Smooth muscle cell (in vitro differentiated cells): ENCODE measurements around the gene GMEB1. TPM values are rescaled to one million over a fixed set of nuclear protein-coding genes. Genes with fewer than 3 reads are reported as not detected.
"Not testable (repeated sequence)": the region's sequence is repeated elsewhere in the genome, so short reads cannot be mapped to it uniquely, and the experiment has no call there.

Source experiments
- DNase-seq: peaks from one replicate; lab custom pipeline; 2025; ENCODE audit not compliant: unreplicated experiment; lab: John Stamatoyannopoulos, UW
- H2AFZ ChIP-seq: fragments of 200-600 bp; sonication (generic); 2 replicates; pipeline ENCODE4 v1.6.0; 2016; ENCODE audit warnings: antibody characterized with exemption, low read depth, mild to moderate bottlenecking
- H3F3A ChIP-seq: fragments of 200-600 bp; sonication (generic); 2 replicates; pipeline ENCODE4 v1.6.0; 2017; ENCODE audit warnings: antibody characterized with exemption, low read depth
- H3K27ac ChIP-seq: fragments of 200-600 bp; sonication (generic); 2 replicates; pipeline ENCODE4 v1.5.1; 2016; ENCODE audit warnings: low read depth, mild to moderate bottlenecking
- H3K27me3 ChIP-seq: fragments of 200-600 bp; sonication (generic); 2 replicates; pipeline ENCODE4 v1.6.1; 2016; ENCODE audit warnings: low read depth, mild to moderate bottlenecking
- H3K36me3 ChIP-seq: fragments of 200-600 bp; sonication (generic); 2 replicates; pipeline ENCODE4 v1.5.1; 2016; ENCODE audit warnings: low read depth
- H3K4me1 ChIP-seq: fragments of 200-600 bp; sonication (generic); 2 replicates; pipeline ENCODE4 v1.5.1; 2016; ENCODE audit warnings: low read depth
- H3K4me2 ChIP-seq: fragments of 200-600 bp; sonication (generic); 2 replicates; pipeline ENCODE4 v1.6.0; 2016; ENCODE audit warnings: mild to moderate bottlenecking
- H3K4me3 ChIP-seq: fragments of 200-600 bp; sonication (generic); 2 replicates; pipeline ENCODE4 v1.5.1; 2016; ENCODE audit warnings: mild to moderate bottlenecking
- H3K79me2 ChIP-seq: fragments of 200-600 bp; sonication (generic); 2 replicates; pipeline ENCODE4 v1.6.0; 2016; ENCODE audit warnings: low read depth, mild to moderate bottlenecking
- H3K9ac ChIP-seq: fragments of 200-600 bp; sonication (generic); 2 replicates; pipeline ENCODE4 v1.6.0; 2016; ENCODE audit warnings: low read depth
- H3K9me3 ChIP-seq: fragments of 200-600 bp; sonication (generic); replicated peaks from 2 replicates; pipeline ENCODE4 v1.5.1; 2016; ENCODE audit warnings: low read depth
- H4K20me1 ChIP-seq: fragments of 200-600 bp; sonication (generic); 2 replicates; pipeline ENCODE4 v1.6.0; 2016; ENCODE audit warnings: low read depth
- WGBS: methylation state at CpG from one replicate; pipeline ENCODE4 v1.1.7; 2016; ENCODE audit warnings: low lambda C conversion rate; 5-methylcytosine and 5-hydroxymethylcytosine counted together
- polyA plus RNA-seq: library from polyadenylated mRNA; unstranded; fragments of >200 nt; fragmentation: Nextera tagmentation; extraction: Ambion mirVana; gene quantifications from 2 replicates; pipeline ENCODE4 v1.2.1, GENCODE V29; 2016
- total RNA-seq: library from RNA; depleted of rRNA; stranded (reverse); fragments of >200 nt; gene quantifications from 2 replicates; pipeline ENCODE4 v1.2.3, GENCODE V29; 2014
- TF ChIP-seq, protein P1 (sequence below): fragments of 200-600 bp; sonication (generic); IDR thresholded peaks from 2 replicates; pipeline ENCODE4 v1.5.1; 2017; ENCODE audit warnings: borderline replicate concordance, mild to moderate bottlenecking, antibody characterized with exemption; ENCODE audit not compliant: insufficient read depth, poor library complexity, severe bottlenecking

The GMEB1 gene
- total and polyA plus RNA-seq, 2 experiments from 2014 or later = 13.0 to 16.3 TPM

DNA sequence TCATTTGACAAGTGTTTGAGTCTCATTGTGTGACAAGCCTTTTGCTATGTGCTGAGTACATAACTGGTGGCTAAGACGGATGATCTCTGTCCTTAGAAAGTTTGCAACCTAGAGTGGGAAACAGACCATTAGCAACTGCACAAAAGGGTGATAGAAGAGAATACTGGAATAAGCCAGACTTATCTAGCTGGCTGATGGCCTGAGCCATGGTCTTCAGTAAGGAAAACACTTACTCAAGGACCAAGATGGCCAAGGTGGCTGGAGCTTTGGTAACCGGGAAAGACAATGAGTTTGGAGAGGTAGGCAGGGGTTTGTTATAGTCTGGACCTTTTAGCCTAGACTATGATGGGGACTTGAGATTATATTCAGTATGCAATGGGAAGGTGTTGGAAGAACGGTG lies 24.1 kb upstream of the GMEB1 start:
- Histone ChIP-seq H3K9me3 (no peaks in the 10 kb centered on the region), H3F3A (peaks cover 8% of the 10 kb centered on the region), H2AFZ (no peak overlapping the region), H3K4me1 (peaks cover 12% of the 10 kb centered on the region), H3K27me3 (no peaks in the 10 kb centered on the region), H3K4me3 (no peak overlapping the region), H4K20me1 (no peaks in the 10 kb centered on the region), H3K4me2 (no peak overlapping the region), H3K36me3 (no peaks in the 10 kb centered on the region), H3K9ac (no peak overlapping the region), H3K79me2 (peaks cover 24% of the 10 kb centered on the region), H3K27ac (no peak overlapping the region)
- DNase-seq = no peak
- 98% methylated on average over 3 of the region's 3 CpGs for WGBS
- TF ChIP-seq, protein P1, sequence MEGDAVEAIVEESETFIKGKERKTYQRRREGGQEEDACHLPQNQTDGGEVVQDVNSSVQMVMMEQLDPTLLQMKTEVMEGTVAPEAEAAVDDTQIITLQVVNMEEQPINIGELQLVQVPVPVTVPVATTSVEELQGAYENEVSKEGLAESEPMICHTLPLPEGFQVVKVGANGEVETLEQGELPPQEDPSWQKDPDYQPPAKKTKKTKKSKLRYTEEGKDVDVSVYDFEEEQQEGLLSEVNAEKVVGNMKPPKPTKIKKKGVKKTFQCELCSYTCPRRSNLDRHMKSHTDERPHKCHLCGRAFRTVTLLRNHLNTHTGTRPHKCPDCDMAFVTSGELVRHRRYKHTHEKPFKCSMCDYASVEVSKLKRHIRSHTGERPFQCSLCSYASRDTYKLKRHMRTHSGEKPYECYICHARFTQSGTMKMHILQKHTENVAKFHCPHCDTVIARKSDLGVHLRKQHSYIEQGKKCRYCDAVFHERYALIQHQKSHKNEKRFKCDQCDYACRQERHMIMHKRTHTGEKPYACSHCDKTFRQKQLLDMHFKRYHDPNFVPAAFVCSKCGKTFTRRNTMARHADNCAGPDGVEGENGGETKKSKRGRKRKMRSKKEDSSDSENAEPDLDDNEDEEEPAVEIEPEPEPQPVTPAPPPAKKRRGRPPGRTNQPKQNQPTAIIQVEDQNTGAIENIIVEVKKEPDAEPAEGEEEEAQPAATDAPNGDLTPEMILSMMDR = no peak

DNA sequence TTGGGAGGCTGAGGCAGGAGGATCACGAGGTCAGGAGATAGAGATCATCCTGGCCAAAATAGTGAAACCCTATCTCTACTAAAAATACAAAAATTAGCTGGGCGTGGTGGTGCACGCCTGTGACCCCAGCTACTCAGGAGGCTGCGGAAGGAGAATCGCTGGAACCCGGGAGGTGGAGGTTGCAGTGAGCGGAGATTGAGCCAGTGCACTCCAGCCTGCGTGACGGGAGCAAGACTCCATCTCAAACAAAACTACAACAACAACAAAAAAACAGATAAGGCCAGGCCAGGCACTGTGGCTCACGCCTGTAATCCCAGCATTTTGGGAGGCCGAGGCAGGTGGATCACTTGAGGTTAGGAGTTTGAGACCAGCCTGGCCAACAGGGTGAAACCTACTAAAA lies 23.2 kb upstream of the GMEB1 start:
- not testable (repeated sequence) for DNase-seq, H3K4me2 ChIP-seq, H3K4me3 ChIP-seq, H3K27ac ChIP-seq, H3K36me3 ChIP-seq, H3F3A ChIP-seq, H4K20me1 ChIP-seq, H3K9me3 ChIP-seq, H3K27me3 ChIP-seq, H2AFZ ChIP-seq, H3K9ac ChIP-seq
- Histone ChIP-seq H3K4me1 (peaks cover 12% of the 10 kb centered on the region), H3K79me2 (peaks cover 15% of the 10 kb centered on the region)
- WGBS = 93% methylated on average over 11 of the region's 11 CpGs

DNA sequence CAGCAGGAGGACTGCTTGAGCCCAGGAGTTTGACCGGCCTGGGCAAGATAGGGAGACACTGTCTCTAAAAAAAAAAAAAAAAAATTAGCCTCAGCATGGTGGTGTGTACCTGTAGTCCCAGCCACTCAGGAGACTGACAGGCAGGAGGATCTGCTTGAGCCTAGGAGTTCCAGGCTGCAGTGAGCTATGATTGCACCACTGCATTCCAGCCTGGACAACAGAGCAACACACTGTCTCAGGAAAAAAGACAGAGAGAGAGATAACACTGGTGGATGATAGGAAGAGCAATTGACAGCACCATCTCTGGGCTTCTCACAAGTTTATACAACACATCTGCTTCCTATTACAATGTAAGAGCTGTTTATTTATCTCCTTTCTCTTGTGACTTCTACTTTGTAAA lies 22.5 kb upstream of the GMEB1 start:
- Histone ChIP-seq H3K9me3 (no peaks in the 10 kb centered on the region), H3K4me3 (no peak overlapping the region), H3K4me2 (no peak overlapping the region), H3K36me3 (no peaks in the 10 kb centered on the region), H3K9ac (no peak overlapping the region), H2AFZ (no peak overlapping the region), H4K20me1 (no peaks in the 10 kb centered on the region), H3K79me2 (peaks cover 9% of the 10 kb centered on the region), H3K27ac (no peak overlapping the region), H3F3A (peaks cover 8% of the 10 kb centered on the region), H3K27me3 (no peaks in the 10 kb centered on the region), H3K4me1 (peaks cover 12% of the 10 kb centered on the region)
- WGBS = 89% methylated on average over 1 of the region's 1 CpG
- TF ChIP-seq, protein P1 = no peak
- no peak for DNase-seq

DNA sequence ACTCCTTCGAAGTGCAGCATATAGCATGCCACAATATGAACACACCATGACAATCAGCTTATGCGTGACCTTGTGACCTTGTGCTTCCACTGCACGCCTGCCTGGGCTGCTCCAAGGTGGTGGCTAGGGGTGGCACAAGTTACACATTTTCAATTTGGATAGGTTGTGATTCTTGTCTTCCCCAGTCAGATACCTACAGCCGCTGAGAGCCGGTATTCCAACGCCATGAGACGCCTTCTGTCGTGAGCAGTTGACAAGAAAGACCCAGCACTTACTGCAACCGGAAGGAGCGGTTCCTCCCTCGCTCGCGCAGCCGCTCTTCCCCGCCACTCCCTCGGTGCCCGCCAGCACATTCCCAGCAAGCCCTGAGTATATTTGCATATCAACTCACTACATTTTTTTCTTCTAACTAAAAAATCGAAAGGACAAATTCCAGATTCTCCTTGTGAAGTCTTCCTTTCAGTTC lies 20.5 kb upstream of the GMEB1 start:
- H3K79me2 ChIP-seq = no peaks in the 10 kb centered on the region
- H3K4me1 ChIP-seq = peaks cover 6% of the 10 kb centered on the region
- peak overlapping the region; percentile 99 for H3K27ac ChIP-seq
- peak; percentile 49 for DNase-seq
- H4K20me1 ChIP-seq = no peaks in the 10 kb centered on the region
- H3K36me3 ChIP-seq = no peaks in the 10 kb centered on the region
- peak overlapping the region; percentile 73 for H2AFZ ChIP-seq
- WGBS = 8% methylated on average over 18 of the region's 18 CpGs
- H3F3A ChIP-seq = no peaks in the 10 kb centered on the region
- H3K27me3 ChIP-seq = no peaks in the 10 kb centered on the region
- H3K9ac ChIP-seq = peak overlapping the region; percentile 98
- peak overlapping the region; percentile 80 for H3K4me2 ChIP-seq
- H3K4me3 ChIP-seq = peak overlapping the region; percentile 41
- TF ChIP-seq, protein P1 = no peak
- no peaks in the 10 kb centered on the region for H3K9me3 ChIP-seq
